COLO668 (cell line): Measurements from ENCODE around the gene RASA3.

Source experiments
- DNase-seq: peaks from one replicate; lab custom pipeline; 2025; ENCODE audit not compliant: unreplicated experiment; lab: John Stamatoyannopoulos, UW

The RASA3 gene

DNA sequence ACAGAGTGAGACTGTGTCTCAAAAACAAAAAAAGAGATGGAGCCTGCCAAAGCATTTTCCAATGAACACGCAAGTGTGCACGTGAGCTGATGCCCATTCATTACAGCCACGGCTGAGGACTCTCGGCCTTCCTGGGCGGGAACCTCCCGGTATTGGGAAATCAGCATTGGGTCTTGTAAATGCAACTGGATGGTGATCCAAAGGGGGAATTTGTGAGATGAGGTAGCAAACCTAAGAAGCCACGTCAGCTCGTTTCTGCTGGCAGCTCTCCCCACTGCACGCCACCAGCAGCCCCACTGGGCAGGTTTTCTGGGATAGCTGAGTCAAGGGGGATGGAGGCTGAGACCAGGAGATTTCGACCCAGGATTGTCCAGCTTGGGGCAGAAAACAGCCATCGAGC is 170.0 kb downstream of the RASA3 start:
- no peak for DNase-seq

DNA sequence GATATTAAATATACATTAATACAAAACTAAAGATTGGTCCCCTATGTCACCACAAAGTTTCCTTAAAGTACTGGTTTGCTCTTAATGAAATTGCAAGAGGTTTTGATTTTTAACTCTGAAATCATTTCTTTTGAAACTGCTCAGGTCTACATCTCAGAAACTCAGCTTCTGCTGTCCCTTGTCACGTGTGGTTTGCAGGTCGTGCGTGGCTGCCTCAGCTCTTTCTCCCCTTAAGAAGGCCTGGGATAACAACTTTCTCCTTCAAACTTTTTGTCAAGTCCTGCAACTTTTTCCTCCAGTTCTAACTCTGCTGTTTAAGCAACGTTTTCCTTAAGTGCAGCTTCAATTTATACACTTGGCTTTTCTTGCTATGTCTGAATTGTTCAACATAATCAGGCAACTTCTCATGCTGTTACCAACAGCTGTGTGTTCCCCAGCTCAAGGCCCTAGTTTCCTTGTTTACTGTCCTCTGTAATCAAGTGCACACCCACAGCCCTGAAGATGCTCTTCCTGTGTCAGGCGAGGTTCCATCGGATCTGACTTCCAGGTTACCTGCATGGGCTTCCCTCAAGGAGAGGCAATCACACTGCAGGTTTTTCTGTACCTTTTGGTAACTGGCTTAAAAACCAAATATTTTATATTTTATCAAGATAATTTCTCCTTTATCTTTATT is 172.0 kb downstream of the RASA3 start:
- no peak for DNase-seq

DNA sequence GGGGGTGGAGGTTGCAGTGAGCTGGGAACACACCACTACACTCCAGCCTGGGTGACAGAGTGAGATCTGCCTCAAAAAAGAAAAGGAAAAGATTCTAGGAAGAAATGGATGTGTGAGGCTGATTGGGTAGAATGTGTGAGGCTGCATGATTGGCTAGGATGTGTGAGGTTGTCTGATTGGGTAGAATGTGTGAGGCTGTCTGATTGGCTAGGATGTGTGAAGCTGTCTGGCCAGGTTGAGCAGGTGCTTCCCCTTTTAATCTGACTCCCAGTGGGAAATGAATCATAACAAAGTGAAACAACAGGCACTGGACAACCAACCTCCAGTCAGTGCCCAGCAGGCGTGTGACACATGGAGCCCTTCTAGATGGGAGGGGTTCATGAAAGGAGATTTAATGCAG is 173.2 kb downstream of the RASA3 start:
- no peak for DNase-seq

DNA sequence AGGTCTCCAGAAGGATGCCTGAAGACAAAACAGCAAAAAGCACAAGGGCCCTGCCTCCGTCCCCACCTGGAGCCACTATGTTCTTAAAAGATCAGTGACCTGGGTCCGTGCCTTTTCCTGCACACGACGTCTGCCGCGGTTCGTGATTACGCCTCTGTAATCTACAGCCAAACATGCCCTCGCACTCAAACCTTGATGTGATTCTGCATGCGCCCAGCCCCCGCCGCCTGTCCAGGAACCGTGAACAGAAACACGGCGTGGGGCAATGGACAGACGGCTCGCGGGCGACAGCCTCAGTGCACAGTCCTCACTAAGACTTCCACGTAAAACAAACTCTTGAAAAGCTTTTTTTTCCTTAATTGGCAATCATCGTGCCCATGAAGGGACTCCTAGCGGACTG is 174.1 kb downstream of the RASA3 start:
- DNase-seq, result no peak

DNA sequence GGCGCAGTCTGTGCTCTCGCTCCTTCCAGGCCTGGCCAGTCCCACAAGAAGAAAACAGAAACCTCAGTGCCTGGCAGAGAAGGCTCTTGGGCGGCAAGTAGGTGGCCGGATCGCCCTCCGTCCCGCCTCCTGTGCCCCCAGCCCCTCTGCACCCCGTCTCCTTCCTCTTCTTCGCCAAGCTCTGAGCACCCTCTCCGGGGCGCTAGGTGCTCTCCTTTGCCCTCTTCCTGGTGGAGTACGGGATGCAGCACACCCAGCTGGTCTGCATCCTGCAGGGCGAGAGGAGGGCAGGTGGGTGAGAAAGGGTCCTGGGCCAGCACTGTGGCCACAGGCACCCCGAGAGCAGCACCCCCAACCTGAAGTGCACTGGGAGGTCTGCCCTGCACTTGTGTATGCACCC is 175.9 kb downstream of the RASA3 start:
- DNase-seq, result no peak

DNA sequence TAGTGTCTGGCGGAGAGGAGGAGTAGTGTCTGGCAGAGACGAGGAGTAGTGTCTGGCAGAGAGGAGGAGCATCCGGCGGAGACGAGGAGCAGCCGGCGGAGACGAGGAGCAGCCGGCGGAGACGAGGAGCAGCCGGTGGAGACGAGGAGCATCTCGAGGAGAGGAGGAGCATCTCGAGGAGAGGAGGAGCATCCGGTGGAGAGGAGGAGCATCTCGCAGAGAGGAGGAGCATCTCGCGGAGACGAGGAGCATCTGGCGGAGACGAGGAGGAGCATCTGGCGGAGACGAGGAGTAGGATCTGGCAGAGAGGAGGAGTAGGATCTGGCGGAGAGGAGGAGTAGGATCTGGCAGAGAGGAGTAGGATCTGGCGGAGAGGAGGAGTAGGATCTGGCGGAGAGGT is 176.7 kb downstream of the RASA3 start:
- DNase-seq, result no peak

DNA sequence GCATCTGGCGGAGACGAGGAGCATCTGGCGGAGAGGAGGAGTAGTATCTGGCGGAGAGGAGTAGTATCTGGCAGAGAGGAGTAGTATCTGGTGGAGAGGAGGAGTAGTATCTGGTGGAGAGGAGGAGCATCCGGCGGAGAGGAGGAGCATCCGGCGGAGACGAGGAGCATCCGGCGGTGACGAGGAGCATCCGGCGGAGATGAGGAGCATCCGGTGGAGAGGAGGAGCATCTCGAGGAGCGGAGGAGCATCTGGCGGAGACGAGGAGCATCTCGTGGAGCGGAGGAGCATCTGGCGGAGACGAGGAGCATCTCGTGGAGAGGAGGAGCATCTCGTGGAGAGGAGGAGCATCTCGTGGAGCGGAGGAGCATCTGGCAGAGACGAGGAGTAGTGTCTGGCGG is 177.2 kb downstream of the RASA3 start:
- no peak for DNase-seq

DNA sequence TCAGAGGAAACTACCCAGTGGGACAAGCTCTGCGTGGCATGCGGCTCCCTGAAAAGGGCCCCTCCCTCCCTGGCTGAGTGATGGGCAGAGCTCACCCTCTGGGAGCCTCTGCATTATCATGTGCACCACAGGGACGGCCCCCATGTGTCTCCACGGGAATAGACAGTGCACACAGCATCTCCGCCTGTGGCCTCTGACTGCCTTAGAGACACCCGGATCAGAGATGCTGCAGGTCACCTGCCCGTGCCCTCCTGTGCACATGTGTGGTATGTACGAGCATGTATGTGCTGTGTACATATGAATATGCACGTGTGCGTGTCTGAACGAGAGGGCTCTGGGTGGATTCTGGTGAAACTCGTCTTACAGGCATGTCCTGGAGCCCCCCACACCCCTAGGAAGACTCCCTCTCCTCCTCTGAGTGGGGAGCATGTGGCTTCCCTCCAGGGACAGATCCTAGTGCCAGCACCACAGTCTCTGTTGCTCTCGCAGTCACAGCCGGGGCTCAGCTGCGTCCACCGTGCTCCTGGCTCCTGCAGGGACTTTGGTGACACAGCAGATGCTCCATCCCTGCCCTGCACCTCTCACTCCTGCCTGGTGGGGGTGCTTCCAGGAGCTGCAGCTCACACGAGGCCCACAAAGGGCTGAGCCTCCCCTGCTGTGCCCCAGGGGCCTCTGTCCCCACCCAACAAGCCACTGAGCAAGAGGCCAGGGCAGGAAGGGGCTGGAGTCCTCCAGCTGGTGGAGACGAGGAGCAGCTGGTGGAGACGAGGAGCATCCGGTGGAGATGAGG is 178.2 kb downstream of the RASA3 start:
- no peak for DNase-seq

DNA sequence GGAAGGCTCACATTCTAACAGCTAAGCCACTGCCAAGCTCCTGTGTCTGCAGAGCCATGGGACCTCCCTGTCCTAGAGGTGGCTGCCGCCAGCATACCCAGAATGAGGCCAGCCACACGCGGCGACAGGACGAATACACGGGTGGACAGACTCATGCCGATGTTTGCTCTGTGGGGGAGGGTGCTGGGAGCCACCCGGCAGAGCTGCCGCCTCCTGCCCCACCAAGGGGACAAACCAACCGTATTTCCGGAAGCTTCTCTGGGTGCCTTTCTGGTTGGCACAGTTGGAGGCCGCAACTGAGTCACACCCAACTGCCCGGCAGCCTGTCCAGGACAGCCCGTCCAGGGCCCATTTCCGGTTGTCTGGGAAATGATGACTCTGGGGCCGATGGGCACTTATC is 178.9 kb downstream of the RASA3 start:
- no peak for DNase-seq

DNA sequence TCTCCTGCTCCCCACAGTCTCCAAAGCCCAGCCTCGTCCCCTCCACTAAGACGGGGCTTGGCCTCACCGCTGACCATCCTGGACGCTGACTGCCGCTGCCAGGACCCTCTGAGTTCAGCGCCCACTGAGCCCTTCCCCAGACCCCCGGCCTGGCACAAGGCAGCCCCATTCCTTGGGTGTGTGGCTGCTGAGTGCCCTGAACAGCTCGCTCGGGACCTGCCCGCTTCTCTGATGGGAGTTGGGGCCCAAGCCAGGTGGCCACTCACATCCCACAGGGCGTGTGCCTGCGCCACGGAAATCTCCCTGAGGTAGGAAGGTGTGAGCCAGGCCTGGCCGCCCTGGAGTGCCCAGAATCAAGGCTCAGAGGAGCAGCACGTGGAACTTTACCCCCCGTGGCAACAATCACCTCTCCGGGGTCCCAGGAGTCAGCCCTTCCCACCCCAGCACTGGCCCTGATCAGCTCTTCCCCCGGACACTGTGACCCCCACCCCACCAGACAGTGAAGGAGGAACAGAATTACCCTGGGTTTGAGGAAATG is 179.4 kb downstream of the RASA3 start:
- no peak for DNase-seq

DNA sequence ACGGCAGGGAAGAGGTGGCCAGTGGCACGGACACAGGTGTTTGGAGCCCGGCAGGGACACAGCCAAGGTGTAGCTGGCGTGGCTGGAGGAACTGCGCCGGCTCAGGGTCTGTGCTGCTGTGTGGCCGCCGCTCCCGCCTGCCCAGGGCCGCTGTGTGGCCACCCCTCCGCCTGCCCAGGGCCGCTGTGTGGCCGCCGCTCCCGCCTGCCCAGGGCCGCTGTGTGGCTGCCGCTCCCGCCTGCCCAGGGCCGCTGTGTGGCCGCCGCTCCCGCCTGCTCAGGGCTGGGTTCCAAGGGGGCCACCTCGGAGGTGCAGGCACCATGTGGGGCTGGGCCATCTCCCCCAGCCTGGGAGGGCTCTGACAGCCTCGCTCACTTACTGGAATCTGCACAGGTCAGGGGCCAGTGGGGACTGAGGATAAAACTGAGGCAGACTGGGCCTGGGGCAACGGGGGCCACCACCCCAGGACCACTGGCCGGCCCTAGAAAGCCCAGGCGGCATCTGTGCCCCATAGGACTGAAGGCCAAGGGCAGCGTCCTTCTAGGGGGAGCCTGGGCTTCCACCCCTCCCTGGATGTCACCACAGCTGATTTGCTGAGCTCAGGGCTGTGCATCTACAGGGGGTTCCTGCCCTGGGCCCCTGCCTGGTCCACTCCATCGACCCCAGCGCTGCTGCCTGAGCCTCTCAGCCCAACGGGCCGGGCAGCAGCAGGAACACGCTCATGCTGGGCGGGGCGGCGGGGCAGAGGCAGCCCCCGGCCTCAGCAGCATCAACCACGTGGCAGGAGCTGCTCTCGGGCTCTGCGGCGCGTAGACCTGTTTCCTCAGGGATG is 180.1 kb downstream of the RASA3 start:
- DNase-seq, result no peak

DNA sequence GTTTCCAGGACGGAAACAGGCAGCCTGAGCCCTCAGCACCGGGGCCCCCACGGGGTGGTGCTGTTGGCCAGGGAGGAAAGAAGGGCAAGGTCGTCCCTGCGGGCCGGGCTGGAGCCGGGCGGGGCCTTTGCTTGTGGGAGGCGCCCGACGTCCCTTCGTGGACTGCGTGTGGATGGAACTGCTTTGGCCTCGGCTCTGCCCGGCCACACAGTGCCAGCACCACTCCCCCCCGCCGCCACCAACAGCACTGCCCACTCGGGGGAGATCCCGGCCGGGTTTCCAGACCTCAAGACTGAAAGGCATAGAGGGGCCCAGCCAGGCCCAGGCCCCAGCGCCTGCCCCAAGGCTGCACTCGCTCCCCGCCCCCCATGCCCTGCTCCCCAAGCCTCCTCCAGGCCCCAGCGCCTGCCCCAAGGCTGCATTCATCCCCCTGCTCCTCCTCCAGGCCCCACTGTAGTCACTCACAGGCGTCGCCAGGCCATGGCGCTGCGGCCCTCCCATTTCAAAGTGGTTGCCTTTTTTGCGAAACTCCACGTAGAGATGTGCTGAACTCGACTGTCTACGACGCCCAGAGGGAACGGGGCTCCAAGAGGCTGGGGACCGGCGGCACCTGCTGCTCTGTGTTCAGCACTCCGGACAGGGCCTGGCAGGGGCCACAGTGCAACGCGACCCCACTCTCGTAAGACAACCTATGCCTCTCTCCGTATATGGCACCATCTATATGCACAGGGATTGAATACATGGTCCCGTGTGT is 181.0 kb downstream of the RASA3 start:
- DNase-seq, result peak; percentile 97

DNA sequence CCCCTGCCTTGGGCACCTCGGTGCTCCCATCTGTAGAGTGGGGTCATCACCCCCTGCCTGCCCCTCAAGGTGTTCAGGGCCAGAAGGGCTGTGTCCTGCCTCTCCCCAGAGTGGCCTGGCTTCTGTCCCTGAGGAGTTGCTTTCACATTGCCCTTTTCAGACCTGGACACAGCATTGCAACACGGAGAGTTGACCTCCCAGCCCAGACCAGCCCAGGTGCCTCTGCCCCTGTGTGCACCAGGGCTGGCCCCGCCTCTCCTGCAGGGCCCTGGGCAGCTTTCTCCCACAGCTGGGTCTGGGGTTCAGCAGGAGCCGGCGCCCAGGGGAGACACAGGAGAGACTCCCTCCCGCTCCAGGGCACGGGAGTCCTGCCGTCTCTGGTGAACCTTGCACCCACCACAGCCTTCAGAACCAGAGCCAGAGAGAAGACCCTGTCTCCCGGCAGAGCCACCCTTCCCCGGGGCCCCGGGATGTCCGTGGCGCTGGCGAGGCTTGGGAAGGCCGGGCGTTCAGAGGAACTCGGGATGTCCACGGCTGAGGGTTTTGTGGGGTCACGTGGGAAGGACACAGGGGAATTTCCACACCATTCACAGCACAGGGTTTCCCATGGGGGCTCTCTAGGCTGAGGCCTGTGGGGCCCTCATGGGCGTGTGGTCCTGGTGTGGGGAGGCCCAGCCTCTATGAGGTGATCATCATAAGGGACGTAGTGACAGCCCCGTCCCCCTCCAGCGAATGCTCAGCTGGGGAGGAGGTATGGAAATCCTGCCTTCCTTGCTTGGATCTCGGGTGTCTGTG is 181.8 kb downstream of the RASA3 start:
- no peak for DNase-seq

DNA sequence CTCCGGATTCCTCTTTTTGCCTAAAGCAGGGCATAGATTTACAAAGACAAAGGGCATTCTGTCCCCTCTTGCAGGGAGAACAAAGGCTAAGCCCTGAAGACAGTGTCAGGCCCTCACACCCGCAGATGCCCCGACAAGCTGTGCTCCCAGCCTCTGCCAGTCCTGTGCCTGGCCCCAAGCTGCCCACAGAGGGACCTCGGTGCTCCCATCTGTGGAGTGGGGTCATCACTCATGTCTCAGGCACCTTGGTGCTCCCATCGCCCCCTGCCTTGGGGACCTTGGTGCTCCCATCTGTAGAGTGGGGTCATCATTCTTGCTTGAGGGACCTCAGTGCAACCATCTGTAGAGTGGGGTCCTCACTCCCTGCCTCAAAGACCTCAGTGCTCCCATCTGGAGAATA is 182.9 kb downstream of the RASA3 start:
- no peak for DNase-seq

DNA sequence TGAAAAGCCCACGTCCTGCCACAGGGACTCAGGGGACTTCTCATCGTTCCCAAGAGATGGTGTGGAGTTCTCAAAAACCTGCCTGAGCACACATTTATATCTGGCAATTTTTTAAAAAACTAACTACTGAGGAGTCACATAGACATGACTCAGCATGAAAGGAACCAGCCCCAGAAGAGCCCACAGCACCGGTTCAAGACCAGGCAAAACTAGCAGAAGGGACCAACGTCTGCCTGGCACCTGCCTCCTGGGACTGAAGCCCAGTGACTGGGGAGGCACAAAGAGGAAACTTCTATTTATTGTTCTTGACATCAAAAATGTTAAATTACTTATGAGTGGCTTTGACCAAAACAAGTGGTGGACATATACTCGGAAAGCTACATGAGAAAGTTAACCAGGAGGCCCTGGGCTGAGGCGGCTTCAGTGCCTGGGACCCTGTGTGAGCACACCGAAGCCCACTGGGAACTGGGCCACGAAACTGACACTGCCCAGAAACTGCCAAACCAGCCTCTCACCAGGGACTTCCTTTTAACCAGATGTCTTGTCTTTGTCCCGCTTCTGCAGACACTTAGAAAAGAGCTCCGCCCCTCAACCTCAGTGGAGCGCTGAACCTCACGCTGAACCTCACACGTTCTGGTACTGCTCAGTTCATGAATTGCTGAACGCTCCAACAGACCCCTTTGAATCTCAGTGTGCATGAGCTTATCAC is 184.2 kb downstream of the RASA3 start:
- no peak for DNase-seq

DNA sequence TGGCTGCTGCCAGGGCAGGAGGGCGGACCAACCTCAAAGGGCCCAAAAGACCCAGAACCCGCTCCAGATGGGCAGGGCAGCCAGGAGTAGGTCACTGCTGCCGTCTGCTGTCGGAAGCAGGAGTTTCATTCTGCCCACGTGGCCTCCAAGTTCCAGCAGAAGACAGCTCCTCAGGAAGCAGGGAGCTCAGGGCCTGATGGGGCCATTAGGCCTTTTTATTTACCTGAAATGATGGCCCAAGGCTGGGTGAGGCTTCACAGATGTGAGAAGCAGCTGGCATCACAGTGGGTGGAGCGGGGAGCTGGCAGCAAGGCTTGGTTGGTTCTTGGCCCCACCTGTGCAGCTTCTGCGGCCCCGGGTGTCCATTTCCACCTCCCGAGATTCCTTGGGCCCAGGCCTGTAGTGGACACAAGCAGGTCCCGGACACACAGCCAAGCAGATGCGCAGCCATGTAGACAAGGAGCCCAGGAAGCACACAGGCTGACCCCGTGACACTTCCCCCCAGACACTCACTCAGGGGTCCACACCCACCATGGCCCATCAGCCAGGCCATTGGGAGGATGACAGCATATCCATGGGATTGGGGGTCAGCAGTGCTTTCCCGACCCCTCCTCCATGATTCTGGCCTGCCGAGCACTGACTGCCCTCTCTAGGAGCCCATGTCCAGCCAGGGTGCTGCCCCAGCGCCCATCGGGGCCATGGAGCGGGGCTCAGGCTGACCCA is 185.0 kb downstream of the RASA3 start:
- DNase-seq, result peak; percentile 69

DNA sequence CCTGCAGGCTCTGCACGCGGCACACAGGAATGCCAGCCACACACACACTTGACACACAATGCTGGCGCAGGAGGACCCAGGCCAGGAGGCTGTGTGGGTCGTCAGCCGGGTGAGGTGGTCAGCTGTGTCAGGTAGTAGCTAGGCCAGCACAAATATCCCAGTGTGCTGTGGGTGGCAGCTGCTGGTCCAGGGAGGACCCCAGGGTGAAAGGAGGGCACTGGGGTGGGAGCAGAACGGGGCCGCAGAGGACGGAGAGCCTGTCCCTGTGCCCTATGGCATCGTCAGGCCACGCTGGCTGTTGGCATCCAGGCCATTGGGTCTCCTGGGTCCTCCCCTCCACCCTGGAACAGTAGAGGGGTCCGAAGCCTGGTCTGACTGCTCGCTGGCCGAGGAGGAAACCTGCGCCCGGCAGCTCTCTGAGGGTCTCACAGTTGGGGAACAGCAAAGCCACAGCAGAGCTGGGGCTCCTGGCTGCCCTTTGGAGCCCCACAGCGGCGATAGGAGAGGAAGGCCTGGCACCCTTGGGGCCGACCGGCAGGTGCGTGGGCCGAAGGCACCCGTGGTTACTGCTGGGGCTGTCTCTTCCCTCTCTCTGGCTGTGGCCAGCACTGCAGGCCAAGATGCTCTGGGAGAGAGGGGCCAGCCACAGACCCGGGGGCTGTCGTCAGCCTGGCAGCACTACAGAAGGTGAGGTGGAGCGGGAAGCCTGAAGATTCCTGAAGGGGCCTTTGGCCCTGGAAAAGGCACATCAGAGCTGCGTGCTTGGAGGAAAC is 185.8 kb downstream of the RASA3 start:
- DNase-seq, result no peak

DNA sequence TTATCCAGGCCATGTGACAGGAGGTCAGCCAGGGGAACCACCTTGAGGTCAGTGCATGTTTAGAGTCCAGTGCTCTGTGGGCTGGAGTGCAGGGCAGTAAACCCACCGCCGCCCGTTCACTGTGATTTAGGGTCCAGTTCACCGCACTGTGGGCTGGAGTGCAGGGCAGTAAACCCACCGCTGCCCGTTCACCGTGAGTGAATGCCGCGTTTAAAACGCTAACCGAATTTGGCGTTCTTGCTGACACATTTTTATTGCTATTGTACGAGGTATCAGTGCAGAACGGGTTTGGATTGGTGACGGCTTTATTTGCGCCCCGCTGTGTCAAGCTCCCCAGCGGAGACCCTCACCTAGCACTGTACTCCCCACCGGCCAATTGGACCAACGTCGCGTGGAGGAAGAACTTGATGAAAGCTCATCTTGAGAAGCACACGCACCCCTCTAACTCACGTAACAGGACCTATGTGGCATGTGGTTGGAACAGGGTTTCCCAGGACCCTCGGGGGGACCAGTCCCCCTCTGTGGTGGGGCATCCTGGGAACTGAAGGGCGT is 186.5 kb downstream of the RASA3 start:
- DNase-seq, result no peak
